Pancreas (tissue), 10 donors: ENCODE results near the gene PRKCE. TPM values are rescaled to one million over a fixed set of nuclear protein-coding genes. Genes with fewer than 3 reads are reported as not detected.

ENCODE experiments used
- ATAC-seq, 4 donors: fragments of 200-7000 bp; cut with Tn5 transposase; one replicate each; pipeline versions ENCODE4 v1.8.0 to v1.9.1; 2020; ENCODE audit warnings: mild to moderate bottlenecking in 4 of 4, moderate library complexity in 4 of 4
- DNase-seq, 6 donors: peaks; one replicate each; pipeline ENCODE4 v3.0.0-alpha.2; 2020
- FAIRE-seq: peaks from 2 replicates; lab custom pipeline; 2012; peaks lifted over from hg19 to GRCh38; lab: Jason Lieb, UNC
- H3K27ac ChIP-seq, 4 donors: fragments of 200-600 bp; sonication (generic); 1 replicate in 3 of 4; 2 replicates in 1 of 4; pipeline versions ENCODE4 v1.5.0 to v1.8.0; 2020
- H3K27me3 ChIP-seq, 4 donors: fragments of 200-600 bp; one replicate each; pipeline ENCODE4 v1.8.0; 2021
- H3K36me3 ChIP-seq, 3 donors: fragments of 200-600 bp; sonication (generic) in 1 of 3; one replicate each; pipeline versions ENCODE4 v1.5.0 to v1.8.0; 2020 to 2021
- H3K4me1 ChIP-seq, 3 donors: fragments of 200-600 bp; one replicate each; pipeline ENCODE4 v1.8.0; 2021
- H3K4me3 ChIP-seq, 4 donors: fragments of 200-600 bp; sonication (generic) in 2 of 4; one replicate each; pipeline versions ENCODE4 v1.5.0 to v1.8.0; 2020 to 2021
- H3K9me3 ChIP-seq, 4 donors: fragments of 200-600 bp; one replicate each; pipeline ENCODE4 v1.8.0; 2021
- CTCF ChIP-seq, 4 donors: fragments of 200-600 bp; sonication (generic) in 3 of 4; IDR thresholded peaks; one replicate each; pipeline versions ENCODE4 v1.5.0 to v1.8.0; 2021; ENCODE audit warnings: antibody characterized with exemption in 4 of 4
- WGBS, 2 donors: extraction: QIAGEN DNeasy Blood & Tissue Kit; methylation state at CpG; one replicate each; pipeline ENCODE4 v1.1.7; 2013; 5-methylcytosine and 5-hydroxymethylcytosine counted together
- intact Hi-C, 3 donors: fragments of 100-400 bp; cut with DNase I; formaldehyde crosslinking; loops; one replicate each; pipeline versions ENCODE4 v1.11.1 to v1.14.2; 2022
- polyA plus RNA-seq, 2 donors: library from polyadenylated mRNA; stranded (reverse); fragments of 200-250 nt; gene quantifications; one replicate each; pipeline ENCODE4 v1.2.3, GENCODE V29; 2013
- total RNA-seq, 6 donors: library from RNA; stranded (reverse); fragmentation: NEBNext Ultra II Directional in 4 of 6; extraction: Animal tissue kit (Norgen Biotek cat#: 25700) in 4 of 6; gene quantifications; one replicate each; pipeline versions ENCODE4 v1.2.1 to v1.2.4, GENCODE V29; 2021 to 2023
- donor health status: healthy with polysubstance abuse.
- donor health status: DM: no; HTN: no; CAD: no; lungs with moderate emphysema.
- donor health status: DM: no; HTN: no; CAD: no.
- donor health status: control.
- donor health status: control.
- donor health status: Bipolar disorder and iron deficiency.
- donor health status: DM: yes; HTN: yes; CAD: no.
- donor health status: DM: no; HTN: no; CAD: no.
- donor health status: DM: no; HTN: no; CAD: no.
- donor health status: DM: yes; HTN: yes; CAD: no.

The PRKCE gene
- total and polyA plus RNA-seq, 8 donors = 4.0 to 19.4 (median 10.0) TPM

GRCh38 chr2:45813003-45813941 is 161.8 kb downstream of the PRKCE start:
- H3K36me3 ChIP-seq = no peaks in the 10 kb centered on the region
- no peak overlapping the region for H3K27ac ChIP-seq
- ATAC-seq (peak in 1 of 4 donors; percentile 19), FAIRE-seq (no peak), DNase-seq (no peak)
- H3K4me3 ChIP-seq = no peak overlapping the region
- TF ChIP-seq CTCF (IDR thresholded peaks at IDR 0.05) = no peak
- H3K27me3 ChIP-seq = no peaks in the 10 kb centered on the region
- H3K9me3 ChIP-seq = no peaks in the 10 kb centered on the region
- WGBS, 2 donors = 78 to 80% methylated on average over 13 of the region's 13 CpGs
- intact Hi-C loops = no loop called here
- peaks cover 15 to 22% (median 19%) of the 10 kb centered on the region in 3 donors for H3K4me1 ChIP-seq

DNA sequence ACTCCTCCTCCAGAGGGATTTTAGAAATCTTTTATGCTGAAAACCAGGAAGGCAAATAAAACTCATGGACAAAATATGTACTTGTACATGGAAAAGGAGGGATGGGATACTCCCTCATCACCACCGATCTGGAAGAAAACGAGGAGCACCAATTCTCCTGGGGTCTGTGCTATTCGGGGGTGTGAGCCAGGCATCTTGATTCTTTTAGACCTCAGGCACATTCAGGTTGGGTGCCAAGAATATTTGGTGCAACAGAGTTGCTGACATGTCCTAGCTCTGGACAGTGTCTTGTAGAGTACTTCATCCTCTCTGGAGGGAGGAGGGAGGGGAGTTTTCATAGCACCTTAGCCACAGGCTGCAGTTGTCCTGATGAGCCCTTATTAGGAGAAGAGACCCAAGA is 163.0 kb downstream of the PRKCE start:
- H3K36me3 ChIP-seq = no peaks in the 10 kb centered on the region
- no peak for TF ChIP-seq CTCF (IDR thresholded peaks at IDR 0.05)
- no peak overlapping the region for H3K27ac ChIP-seq
- peaks cover 11 to 17% (median 17%) of the 10 kb centered on the region in 3 donors for H3K4me1 ChIP-seq
- intact Hi-C loops = no loop called here
- no peaks in the 10 kb centered on the region for H3K9me3 ChIP-seq
- ATAC-seq = no peak
- whole genome bisulfite sequencing, 2 donors = 82 to 85% methylated on average over 3 of the region's 3 CpGs
- no peak for DNase-seq
- H3K4me3 ChIP-seq = no peak overlapping the region
- FAIRE-seq = no peak
- H3K27me3 ChIP-seq = no peaks in the 10 kb centered on the region

DNA sequence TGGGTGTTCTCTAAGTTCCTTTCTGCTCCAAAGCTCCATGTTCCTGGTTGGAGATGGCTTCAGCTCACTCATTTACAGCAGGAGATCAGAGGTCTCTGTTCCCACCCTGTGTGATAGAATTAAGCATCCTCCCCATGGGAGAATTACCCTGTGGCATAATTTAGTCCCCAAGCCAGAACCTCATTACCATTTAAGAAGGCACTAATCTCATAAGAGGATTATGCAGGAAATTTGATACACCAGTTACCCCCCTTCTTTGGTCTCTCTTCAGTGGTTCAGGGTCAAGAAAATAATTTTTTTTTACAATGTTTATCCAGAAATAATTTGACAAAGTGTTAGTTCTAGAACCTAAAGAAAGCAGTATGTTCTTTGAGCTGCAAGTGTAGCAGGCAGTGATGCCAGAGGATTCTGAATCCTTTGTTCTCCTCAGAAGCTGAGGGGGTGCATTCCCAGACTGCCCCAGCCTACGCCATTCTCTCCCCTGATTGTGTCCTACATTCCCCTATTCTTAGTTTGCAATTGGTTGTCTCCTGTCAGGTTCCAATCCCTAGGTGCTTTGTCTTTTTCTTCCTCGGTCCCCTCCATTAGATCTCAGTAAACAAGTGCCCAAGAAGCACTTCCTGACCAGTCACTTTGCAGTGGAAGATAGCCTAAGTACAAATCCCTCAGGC is 163.6 kb downstream of the PRKCE start:
- intact Hi-C loops = no loop called here
- WGBS, 2 donors = 75 to 77% methylated on average over 2 of the region's 2 CpGs
- H3K9me3 ChIP-seq = no peaks in the 10 kb centered on the region
- no peaks in the 10 kb centered on the region for H3K36me3 ChIP-seq
- no peaks in the 10 kb centered on the region for H3K27me3 ChIP-seq
- no peak for TF ChIP-seq CTCF (IDR thresholded peaks at IDR 0.05)
- DNase-seq (no peak), ATAC-seq (peak in 1 of 4 donors; percentile 9), FAIRE-seq (no peak)
- peaks cover 11 to 15% (median 14%) of the 10 kb centered on the region in 3 donors for H3K4me1 ChIP-seq
- no peak overlapping the region for H3K27ac ChIP-seq
- H3K4me3 ChIP-seq = no peak overlapping the region

DNA sequence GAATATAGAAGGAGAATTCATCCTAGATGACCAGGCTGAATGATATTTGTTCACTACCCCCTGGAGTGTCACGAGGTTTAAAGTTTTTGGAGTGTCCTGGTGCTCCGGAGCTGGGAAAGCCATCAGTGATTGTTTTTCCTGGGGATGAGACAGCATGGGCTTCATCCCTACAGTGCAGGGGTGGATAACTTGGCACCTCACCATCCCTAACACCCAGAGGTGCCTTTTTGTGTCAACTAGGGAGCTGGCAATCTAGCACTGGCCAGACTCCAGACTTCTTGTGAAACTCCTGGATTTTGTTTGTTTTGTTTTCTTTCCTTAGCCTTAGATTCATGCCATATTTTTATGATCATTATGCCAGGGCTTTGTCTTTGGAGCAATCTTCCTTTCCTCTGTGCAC is 164.8 kb downstream of the PRKCE start:
- Histone ChIP-seq H3K4me1 (peaks cover 13 to 24% (median 23%) of the 10 kb centered on the region in 3 donors), H3K27ac (peak overlapping the region in 1 of 4 donors; percentile 1), H3K27me3 (no peaks in the 10 kb centered on the region), H3K9me3 (no peaks in the 10 kb centered on the region), H3K36me3 (no peaks in the 10 kb centered on the region), H3K4me3 (no peak overlapping the region)
- intact Hi-C loops = no loop called here
- TF ChIP-seq CTCF (IDR thresholded peaks at IDR 0.05) = no peak
- peak in 3 of 6 donors; percentile 14 to 56 (median 48) for DNase-seq
- no peak for FAIRE-seq
- 57 to 59% methylated on average over 2 of the region's 2 CpGs for WGBS, 2 donors
- peak; percentile 42 to 66 (median 61) for ATAC-seq
